ENCODE results near the gene RLF.
"Not testable (repeated sequence)": the region's sequence is repeated elsewhere in the genome, so short reads cannot be mapped to it uniquely, and the experiment has no call there.

The RLF gene

DNA sequence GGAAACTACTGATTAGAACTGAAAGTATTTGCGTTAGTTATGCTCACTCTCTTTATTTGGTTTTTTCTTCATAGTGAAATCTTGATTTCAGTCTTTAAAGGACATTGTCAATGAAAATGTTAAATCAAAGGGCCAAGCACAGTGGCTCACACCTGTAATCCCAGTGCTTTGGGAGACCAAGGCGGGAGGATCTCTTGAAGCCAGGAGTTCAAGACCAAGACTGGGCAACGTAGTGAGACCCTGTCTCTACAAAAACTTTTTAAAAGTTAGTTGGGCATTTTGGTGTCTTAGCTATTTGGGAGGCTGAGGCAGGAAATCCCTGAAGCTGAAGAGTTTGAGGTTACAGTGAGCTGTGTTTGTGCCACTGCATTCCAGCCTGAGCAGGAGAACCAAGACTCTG lies 13.6 kb downstream of the RLF start:
- DNase-seq, result no peak

DNA sequence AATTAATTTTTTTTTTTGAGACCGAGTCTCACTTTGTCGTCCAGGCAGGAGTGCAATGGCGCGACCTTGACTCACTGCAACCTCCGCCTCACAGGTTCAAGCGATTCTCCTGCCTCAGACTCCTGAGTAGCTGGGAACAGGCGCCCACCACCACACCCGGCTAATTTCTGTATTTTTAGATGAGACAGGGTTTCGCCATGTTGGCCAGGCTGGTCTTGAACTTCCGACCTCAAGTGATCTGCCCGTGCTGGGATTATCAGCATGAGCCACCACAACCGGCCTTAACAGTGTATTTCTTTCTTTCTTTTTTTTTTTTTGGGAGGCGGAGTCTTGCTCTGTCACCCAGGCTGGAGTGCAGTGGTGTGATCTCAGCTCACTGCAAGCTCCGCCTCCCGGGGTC lies 15.8 kb downstream of the RLF start:
- DNase-seq, result not testable (repeated sequence)

DNA sequence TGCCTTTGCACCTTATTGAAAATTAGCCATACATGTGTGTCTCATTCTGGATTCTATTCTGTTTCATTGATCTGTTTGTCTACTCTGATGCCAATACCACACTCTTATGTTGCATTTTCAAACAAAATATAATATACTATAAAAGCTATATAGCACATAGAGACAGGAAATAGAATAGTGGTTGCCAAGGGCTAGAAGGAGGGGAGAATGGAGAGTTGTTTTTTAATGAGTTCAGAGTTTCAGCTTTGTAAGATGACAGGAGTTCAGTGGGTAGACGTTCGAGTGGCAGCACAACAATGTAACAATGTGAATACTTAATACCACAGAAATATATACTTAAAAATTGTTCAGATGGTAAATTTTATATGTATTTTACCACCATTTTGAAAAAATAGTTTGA lies 17.0 kb downstream of the RLF start:
- no peak for DNase-seq

DNA sequence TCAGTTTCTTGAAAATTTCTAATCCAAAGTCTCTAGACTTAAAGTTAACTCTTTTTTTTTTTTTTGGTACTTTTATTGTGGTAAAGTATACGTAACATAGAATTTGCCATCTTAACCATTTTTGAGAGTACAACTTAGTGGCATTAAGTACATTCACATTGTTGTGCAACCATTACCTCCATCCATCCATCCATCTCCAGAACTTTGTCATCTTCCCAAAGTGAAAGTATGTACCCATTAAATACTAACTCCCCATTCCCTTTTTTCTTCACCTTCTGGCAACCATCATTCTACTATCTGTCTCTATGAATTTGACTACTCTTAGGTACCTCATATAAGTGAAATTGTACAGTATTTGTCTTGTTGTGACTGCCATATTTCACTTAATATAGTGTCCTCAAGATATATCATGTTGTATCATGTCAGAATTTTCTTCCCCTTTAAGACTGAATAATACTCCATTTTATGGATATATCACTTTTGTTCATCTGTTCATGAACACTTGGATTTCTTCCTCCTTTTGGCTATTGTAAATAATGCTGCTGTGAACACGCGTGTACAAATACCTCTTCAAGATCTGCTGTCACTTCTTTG lies 18.4 kb downstream of the RLF start:
- no peak for DNase-seq

DNA sequence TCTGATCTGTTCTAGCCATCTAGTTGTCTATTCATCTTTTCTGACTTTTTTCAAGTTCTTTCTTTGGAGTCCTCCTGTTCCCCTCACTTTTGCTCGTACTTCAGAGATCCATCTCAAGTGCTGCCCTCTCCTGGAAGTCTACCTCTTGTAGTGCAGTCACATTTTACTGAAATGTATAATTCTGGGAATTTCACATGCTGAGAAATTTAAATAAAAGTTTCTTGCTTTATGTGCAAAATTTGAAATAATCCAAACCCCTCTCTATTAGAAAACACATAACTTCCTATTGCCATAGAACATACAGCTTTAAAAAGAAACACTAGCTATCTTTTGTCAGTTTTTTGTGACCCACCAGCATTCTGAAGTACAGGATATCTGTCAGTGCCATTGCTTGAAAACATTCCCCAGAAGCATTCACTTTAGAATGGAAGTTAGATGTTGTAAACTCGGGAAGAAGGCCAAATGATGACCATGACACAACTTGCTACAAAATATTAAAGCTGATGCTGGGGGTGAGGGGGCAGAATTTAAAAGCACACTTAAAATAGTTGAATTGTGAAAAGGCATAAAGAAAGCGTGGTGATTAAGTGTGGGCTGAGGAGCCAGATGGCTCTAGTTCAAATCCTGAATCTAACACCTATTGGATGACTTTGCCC lies 22.0 kb downstream of the RLF start:
- no peak for DNase-seq

DNA sequence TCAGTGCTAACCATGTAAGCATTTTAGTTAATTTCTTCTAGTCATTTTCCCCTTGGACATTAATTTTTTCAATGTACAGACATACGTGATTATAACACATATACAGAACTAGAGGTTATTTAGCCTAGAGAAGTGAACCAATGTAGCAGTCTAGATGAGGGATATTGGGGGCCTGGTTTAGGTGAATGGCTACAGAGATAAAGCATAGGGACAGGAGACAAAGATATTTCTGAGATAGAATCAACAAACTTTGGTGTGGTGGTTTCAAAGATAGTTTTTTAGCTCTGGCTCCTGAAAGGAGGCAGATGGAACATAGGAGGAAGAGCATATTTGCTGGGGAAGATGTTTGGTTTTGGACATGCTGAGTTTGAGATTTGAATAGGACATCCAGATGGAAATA lies 23.0 kb downstream of the RLF start:
- no peak for DNase-seq

DNA sequence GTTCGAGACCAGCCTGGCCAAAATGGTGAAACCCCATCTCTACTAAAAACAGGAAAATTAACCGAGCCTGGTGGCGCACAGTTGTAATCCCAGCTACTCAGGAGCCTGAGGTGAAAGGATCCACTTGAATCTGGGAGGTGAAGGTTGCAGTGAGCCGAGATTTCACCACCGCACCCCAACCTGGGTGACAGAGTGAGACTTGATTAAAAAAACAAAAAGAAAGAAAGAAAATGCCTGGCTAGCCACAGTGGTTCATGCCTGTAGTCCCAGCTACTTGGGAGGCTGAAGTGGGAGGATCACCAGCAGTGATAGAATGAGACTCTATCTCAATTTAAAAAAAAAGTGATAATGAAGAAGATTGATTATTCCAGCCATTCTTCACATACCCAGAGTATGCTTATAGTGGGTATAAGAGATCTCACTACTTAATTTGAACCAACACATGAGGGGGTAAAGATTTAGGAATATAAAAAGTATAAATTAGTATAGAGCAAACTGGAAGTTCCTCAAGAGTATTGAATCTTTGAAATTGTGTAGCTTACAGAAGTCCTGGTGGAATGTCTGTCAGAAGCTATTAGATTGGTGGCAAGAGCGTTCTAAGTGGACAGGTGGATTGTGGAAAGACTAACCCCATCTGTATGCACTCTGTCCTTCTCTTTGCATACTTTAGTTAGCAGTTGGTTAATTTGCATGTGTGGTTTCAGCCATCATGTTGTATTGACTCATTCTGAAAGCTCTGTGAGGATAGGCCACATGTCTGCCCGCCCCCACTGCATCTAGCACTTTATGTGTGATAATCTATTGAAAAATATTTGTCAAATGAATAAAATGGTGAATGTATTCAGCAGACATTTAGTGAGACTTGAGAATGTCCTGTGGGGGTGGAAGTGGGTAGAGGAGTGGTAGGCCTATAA lies 25.0 kb downstream of the RLF start:
- no peak for DNase-seq

DNA sequence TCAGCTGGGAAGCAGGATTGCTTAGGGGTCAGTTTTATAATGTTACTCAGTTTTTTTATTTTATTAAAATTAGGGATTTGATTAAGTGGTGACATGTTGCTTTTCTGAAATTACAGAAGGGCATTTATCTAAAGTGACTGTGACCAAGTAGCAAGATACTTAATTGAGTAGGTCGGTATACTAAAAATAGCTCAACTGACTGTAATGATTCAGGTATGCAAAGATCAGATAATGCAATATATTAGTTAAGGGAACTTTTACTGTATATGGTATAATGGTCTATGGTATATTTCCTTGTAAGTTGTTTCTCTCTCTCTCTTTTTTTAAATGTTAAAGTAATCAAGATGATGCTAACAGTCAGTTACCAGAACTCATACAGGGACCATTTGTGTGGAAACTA lies 26.2 kb downstream of the RLF start:
- no peak for DNase-seq

DNA sequence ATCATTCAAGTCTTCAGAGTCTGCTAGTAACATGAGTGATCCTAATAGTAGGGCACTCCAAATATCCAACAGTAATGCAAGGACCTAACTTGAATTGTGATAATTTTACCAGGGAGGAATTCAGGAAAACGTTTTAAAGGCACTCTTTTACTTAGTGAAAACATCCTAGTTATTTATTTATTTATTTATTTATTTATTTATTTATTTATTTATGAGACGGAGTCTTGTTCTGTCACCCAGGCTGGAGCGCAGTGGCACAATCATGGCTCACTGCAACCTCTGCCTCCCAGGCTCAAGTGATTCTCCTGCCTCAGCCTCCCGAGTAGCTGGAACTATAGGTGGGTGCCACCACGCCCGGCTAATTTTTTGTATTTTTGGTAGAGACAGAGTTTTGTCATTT lies 33.5 kb downstream of the RLF start:
- DNase-seq, result not testable (repeated sequence)

DNA sequence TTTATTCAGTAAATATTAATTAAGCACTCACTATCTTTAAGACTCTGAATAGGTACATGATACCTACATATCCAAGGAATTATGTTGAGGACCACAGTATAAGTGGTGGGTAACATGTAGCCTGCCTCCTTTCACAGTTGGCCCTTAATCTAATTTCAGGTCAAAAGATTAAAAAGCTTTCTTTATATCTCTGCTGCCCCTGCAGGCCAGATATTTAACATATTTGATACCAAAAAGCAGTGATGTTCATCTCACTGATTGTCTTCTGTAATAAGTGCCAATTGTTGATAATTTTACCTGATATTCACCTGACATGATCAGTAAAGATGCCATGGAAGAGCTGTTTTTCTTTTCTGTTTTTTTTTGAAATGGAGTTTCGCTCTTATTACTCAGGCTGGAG lies 36.5 kb downstream of the RLF start:
- no peak for DNase-seq

DNA sequence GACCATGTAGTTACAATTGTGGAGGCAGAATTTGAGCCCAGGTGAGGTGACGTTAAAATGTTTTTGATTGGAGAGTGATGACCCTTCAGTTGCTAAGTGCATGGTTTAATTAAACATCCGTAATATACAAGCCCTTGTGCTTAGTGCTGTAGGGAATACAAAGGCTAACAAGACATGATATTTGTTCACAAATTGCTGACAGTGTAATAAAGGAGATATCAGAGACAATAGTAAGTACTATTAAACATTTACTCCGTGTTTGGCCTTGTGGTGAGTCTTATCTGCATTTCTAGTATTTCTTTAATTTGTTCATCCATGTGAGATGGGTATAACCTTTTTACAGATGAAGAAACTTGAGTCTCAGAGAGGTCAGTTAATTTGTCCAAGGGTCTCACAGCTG lies 37.9 kb downstream of the RLF start:
- no peak for DNase-seq

DNA sequence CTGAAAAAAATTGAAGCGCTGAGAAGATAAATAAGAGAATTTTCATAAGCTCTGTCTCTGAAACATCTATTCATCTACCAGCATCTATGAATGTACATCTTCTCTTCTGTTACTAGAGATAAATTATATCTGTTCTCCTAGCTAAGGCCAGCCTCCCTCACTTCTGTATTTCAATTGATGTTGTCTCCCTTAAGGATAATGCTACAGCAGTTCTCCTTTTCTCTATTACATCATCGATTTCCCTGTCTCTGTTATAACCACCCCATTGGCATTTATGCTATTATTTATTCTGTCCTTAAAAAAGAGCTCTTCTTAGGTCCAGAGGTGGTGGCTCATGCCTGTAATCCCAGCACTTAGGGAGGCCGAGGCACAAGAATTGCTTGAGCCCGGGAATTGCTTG lies 43.7 kb downstream of the RLF start:
- no peak for DNase-seq

DNA sequence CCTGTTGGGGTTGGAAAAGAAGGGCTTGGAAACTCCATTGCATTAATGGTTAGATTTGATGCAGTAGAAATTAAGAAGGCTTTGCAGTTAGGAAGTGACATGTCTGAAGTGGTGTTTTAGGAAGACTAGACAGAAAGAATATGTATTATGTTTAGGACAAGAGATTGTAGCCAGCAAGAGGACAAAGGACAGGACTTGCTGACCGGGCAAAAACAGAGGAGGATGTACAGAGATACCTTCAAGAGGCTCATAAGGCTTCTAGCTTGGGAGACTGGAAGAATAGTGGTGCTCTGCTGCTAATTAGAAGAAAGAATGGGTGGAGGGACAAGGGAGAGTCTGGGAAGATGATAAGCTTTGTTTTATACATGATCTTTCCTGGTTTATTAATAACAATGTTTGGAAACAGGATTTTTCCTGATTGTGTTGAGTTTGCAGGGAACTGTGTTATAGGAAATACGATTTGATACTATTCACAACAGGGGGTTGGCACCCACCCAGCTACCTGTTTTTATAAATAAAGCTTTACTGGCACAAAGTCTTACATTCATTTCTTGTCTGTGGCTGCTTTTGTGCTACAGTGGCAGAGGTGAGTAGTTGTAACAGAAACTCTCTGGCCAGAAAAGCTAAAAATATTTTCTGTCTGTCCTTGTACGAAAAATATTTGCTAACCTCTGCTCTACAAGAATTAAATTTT lies 49.5 kb downstream of the RLF start:
- no peak for DNase-seq

DNA sequence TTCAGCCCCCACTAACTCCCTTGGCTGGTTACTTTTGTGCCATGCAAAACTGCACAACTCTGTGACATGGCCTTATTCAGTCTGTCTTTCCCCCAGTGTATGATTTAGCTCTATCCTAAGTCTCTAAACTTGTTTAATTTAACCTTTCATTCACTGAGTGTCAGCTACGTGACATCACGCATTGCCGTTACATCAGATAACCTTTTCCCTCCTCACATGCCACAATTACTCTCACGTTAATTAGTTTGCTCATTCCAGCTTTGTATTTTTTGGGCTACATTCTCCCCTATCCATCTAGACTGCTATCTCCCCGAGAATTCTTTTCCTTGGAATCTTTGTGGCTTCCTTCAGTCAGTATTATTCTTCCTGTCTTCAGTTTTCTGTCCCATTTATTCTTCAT lies 57.1 kb downstream of the RLF start:
- DNase-seq, result no peak

DNA sequence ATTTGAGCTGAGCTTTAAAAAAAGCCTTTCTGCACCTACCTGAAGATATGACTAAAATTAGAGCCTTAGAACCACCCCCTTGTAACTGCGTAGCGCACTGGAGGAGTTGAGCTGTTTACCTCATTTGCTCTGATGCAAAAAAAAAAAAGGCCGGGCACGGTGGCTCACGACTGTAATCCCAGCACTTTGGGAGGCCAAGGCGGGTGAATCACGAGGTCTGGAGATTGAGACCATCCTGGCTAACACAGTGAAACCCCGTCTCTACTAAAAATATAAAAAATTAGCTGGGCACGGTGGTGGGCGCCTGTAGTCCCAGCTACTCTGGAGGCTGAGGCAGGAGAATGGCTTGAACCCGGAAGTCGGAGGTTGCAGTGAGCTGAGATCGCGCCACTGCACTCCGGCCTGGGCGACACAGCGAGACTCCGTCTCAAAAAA lies 60.3 kb downstream of the RLF start:
- not testable (repeated sequence) for DNase-seq

DNA sequence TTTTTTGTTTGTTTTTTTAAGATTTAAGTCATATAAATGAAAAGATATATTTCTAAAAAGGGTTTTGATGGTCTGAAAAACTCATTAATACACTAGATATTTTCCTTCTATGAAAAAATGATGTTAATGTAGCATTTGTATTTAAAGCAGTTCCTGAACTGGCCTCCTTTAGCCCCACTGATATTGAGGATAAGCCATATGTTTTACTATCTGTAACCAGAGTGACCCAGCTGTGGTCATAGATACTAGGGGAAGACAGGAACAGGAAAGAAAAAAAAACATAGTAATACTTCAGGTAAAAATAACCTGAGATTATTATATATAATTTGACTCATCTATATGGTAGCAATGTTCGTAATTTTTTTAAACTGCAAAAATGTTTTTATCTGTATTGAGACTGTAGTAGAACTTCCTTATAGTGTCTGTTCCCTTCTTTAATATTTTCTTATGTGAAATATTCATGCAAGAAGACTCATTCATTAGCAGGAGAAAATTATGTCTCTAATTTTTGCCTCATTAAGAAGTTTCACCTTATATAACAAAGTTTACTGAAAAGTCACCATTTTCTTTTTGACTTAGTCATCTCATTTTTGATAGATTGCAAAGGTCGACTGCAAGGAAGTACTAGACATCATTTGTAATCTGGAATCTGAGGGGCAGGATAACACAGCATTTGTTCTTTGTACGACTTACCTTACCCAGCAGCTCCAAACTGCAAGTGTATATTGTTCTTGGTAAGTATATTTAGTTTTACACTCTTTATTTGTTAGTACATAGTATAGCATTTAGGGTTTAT lies 61.0 kb downstream of the RLF start:
- no peak for DNase-seq

DNA sequence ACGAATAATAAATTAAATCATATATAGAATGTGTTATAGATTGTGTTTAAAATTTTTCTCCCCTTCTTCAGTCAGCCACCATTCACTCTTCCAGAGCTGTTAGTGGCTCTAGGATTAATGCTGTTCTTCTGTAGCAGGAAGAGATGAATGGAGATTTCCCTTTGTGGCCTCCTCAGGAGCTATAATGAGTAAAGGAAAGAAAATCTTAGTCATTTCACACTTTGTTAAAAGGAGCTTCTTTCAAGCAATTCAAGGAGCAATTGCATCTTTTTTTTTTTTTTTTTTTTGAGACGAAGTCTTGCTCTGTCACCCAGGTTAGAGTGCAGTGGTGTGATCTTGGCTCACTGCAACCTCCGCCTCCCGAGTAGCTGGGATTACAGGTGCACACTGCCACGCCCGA lies 62.9 kb downstream of the RLF start:
- no peak for DNase-seq

DNA sequence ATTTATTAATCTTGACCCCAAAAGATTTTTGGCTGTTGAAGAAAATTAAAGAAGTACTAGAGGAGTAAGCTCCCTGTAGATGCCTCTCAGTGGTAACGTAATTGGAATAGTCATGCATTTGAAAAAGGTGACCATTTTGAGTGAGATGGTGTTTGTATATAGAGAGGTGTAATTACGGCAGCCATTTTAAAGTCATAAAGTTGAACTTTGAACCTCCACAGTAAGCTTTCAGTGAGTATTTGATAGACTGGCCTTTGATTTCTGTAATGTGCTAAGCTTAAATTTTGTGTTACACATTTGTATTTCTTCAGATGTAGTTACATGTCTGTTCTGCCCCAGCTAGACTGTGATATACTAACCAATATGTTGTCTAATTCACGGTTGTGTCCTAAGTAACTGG lies 65.0 kb downstream of the RLF start:
- no peak for DNase-seq

DNA sequence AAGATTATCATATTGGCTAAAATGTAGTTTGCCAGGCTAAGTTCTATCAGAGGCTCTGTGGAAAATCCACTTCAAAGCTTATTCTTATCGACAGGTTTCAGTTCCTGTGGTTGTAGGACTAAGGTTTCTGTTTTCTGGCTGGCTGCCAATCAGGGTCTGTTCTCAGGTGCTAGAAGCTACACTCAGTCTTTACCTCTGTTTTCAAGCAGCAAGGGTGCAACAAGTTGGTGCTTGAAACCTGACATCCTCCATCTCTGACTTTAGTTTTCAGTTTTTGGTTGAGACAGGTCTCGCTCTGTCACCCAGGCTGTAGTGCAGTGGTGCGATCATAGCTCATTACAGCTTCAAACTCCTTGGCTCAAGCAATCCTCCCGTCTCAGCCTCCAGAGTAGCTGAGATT lies 71.3 kb downstream of the RLF start:
- no peak for DNase-seq

DNA sequence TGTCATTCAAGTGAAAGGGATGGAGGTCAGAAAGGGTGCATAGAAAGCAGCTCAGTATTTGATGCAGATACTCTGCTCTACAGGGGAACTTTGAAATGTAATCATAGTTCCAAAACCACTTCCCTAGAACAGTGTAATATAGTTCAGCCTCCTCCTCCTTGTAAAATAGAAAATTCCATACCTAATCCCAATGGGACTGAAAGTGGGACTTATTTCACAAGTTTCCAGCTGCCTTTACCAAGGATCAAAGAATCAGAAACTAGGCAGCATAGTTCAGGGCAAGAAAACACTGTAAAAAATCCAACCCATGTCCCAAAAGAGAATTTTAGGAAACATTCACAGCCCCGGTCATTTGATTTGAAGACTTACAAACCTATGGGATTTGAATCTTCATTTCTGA lies 78.4 kb downstream of the RLF start:
- no peak for DNase-seq

DNA sequence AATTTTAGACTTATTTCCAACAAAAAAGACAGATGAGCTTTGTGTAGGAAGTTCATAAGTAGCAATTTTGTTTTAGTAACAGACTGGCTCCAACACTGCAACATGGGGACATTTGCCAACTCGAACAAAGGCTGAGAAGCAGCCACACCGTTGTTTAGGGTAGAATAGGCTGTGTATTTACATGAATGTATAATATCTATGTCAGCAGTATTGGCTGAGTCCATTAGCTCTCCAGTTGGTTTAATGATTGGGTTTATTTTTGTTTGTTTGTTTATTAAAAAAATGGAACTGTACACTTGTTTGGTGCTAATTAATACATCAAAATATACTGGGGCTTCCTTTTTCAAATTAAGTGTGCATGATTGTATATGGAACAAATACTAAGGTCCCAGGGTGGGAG lies 79.2 kb downstream of the RLF start:
- no peak for DNase-seq

DNA sequence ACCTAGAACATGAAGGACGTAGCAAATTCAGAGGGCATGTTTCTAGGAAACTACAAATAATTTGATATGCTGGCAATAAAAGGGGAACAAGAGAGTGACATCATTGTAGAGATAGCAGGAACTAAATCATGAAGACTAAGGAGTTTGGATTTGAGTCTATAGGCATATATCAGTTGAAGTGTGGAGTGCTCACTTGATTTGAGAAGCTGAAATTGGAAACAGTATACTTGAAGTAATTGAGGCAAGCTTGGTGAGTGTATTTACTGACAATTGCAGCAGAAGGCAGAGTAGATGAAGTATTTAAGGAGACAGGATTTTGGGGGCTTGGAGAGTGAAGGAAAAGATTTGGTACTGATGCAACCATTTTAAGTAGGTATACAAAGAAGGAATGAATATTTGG lies 80.2 kb downstream of the RLF start:
- no peak for DNase-seq

DNA sequence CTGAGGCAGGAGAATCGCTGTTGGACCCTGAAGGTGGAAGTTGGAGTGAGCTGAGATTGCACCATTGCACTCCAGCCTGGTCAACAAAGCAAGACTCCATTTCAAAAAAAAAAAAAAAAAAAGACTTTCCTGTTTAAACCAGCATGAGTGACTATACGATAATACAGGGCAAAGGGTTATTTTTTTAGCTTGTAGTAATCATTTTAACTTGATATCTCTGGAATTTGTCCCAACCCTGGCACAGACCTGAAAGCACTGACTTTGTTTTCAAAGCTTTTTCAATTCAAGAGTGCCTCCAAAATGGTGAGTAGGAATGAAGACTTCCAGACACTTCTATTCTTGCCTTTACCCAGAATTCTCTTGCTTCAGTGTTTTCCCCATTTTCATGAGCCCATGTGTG lies 82.2 kb downstream of the RLF start:
- no peak for DNase-seq

All from cerebellar nuclear complex (tissue), 1 donor.